DOHH2 (cell line): Measurements from ENCODE around the gene CPNE2.

ENCODE experiments used
- CTCF ChIP-seq: fragments of 200-600 bp; sonication (generic); IDR thresholded peaks from one replicate; pipeline ENCODE4 v1.5.1; 2014; ENCODE audit warnings: antibody characterized with exemption, mild to moderate bottlenecking, low read depth, low read length; ENCODE audit not compliant: poor library complexity, severe bottlenecking
- EZH2phosphoT487 ChIP-seq: fragments of 200-600 bp; sonication (generic); IDR thresholded peaks from 2 replicates; pipeline ENCODE4 v1.6.1; 2017; ENCODE audit warnings: borderline replicate concordance, mild to moderate bottlenecking, antibody characterized with exemption, low read length, moderate library complexity, mixed read lengths

- TF ChIP-seq CTCF: no peak
- TF ChIP-seq EZH2phosphoT487: no peak
These were observed 40.6 kb upstream of the CPNE2 start for GRCh38 chr16:57051696-57052228.
